Left renal pelvis (tissue), 4 donors: Measurements from ENCODE around the gene ZSCAN5B. TPM values are rescaled to one million over a fixed set of nuclear protein-coding genes. Genes with fewer than 3 reads are reported as not detected.

Source experiments
- DNase-seq, 4 donors: peaks; one replicate each; pipeline ENCODE4 v3.0.0-alpha.2; 2013; ENCODE audit warnings: low read depth in 4 of 4, low spot score in 3 of 4
- polyA plus RNA-seq, 4 donors: library from polyadenylated mRNA; unstranded; fragments of 120-200 nt; gene quantifications; one replicate each; pipeline ENCODE4 v1.2.1, GENCODE V29; 2013; ENCODE audit not compliant: insufficient read length in 4 of 4

Gene ZSCAN5B
- polyA plus RNA-seq, 4 donors = 0.15 TPM; not detected in 3

DNA sequence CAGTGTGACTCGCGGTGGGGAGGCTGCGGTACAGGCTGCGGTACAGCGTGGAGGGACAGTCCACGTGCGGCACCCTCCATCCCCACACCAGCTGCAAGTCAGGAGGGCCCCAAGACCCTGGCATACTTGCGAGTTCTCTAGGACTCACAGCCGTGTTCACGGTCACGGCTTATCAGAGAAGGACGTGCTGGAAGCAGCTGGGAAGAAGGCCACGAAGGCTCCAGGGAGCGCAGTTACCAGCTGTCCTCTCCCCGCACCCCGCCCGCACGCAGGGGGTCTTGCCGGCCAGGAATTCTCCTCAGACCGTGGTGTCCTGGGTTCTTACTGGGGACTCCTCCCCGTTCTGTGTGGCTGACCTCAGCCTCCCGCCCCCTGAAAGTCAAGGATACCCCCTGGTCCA lies 50.3 kb downstream of the ZSCAN5B start:
- no peak for DNase-seq

DNA sequence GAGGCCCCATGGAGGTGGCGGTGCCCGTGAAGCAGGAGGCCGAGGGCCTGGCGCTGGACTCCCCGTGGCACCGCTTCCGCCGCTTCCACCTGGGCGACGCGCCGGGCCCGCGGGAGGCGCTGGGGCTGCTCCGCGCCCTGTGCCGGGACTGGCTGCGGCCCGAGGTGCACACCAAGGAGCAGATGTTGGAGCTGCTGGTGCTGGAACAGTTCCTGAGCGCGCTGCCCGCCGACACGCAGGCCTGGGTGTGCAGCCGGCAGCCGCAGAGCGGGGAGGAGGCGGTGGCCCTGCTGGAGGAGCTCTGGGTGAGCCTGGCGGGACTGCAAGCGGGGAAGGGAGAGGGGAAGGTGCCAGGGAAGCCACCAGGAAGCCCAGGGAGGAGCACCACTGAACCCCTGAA lies 50.7 kb downstream of the ZSCAN5B start:
- no peak for DNase-seq

DNA sequence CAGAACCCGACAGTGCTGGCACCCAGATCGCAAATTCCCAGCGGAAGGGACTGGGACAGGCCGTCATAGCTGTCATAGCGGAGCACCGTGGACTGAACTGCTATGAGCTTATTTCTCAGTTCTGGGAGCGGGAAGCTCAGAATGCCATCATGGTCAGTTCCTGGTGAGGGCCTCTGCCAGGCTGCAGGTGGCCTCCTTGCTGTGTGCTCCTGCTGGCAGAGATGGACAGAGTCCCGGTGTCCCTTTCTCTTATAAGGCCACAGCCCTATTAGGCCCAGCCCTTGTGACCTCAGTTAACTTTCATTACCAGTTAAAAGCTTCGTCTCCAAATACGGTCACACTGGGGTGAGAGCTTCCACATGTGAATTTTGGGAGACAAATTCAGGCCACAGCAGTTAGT lies 51.9 kb downstream of the ZSCAN5B start:
- no peak for DNase-seq

DNA sequence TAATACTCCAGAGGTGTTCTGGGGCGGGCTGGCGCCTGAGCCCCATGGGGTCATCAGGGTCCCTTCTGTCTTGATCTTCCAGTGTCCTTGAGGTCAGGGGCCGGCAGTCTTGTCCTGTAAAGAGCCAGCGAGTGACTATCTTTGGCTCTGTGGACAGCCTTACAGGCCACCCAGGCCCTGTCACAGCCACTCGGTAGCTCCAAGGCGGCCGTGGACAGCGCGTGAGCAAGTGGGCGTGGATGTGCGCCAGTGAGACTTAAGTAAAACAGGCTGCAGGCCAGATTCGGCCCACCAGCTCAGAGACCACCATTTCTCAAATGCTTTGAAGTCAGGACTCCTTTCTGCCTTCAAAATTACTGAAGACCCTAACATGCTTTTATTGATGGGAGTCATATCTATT lies 52.8 kb downstream of the ZSCAN5B start:
- DNase-seq = no peak

DNA sequence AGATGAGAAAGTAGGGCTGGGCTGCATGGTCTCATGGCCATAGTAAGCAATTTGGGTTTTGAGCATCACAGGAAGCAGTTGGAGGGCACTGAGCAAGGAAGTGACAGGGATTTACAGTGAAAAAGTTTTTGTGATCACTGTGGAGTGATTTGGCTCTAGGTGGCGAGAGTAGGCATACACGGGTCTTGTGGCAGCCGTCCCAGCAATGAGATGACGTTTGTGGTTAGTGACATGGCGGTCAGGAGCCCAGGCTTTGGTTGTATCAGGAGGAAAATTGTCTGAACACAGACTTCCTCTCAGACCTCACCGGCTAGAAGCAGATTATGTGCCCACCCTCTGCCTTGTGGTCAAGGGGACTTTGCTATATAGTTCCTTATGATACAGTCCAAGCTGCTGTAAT lies 53.2 kb downstream of the ZSCAN5B start:
- DNase-seq = no peak

DNA sequence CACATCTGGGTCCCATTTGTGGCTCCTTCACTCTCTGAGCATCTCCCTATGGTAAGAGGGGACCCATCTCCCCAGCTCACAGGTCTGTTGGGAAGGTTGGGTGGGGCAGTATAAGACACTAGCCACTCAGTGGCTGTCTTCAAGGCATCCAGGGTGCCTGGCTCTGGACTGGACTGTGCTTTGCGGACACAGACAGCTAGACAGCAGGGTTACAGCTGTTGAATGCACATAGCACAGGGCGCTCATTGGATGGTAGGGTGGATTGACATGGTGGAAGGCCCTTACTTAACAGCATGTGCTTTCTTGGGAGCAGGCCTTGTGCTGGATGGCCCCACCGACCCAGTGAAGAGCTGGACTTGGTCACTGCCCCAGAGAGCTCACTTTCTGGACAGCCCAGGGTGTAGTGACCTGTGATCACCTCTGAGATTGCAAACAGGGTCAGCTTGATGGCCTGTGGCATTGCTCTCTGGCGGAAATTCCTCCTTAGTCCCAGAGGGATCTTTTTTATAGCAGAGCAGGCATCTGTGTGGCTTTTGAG lies 54.6 kb downstream of the ZSCAN5B start:
- no peak for DNase-seq

DNA sequence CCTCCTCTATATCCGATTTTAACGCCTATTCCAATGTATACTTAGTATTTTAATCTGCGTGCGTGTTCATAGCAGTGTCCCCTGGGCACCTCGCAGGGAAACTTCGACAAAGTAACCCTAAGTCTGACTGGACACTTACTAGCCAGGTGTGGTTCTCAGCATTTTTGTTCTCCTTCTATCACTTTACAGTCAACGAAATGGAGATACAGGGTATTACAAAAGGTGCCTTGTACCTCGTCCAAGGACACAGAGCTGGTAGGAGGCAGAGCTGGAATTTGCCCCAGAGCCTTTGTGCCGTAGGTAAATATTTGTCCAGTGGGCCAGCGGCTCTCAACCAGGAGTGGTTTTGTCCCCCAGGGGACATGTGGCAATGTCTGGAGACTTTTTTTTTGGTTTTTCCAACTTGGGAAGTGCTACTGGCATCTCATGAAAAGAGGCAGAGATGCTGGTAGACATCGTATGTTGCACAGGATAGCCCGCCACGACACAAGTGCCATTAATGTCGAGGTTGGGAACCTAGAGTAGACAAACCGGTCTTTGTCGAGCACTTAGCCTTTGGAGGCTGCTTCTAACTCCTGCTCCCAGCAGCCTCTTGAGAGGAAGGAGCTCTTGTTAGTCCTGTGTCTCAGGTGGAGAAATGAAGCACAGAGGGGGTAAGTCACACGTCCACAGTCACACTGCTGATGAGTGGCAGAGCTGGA lies 55.3 kb downstream of the ZSCAN5B start:
- DNase-seq = no peak

DNA sequence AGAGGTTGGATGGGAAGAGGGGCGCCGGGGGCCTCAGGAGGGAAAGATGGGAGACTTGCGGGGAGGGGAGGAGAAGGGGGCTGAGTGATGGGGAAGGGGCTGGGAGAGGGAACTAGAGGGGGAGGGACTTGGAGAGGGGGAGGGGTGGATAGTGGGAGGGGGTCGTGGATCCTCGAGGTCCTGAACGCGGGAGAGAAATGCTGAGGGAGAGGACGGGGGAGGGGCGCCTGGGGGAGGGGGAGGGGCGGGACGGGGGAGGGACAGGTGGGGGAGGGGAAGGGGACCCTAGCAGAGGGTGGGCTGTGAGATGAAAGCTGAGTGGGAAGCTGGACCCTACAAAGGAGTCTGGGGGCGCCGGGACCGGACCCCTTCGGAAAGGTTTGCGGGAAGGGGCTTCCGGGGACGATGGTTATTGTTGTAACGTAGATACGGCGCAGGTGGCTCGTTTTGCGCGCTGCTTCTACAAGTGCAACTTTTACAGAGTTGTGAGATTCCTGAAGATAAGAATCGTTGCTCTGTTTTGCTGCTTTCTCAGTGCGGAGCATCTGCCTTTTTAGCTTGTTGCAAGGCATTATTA lies 56.1 kb downstream of the ZSCAN5B start:
- DNase-seq = no peak

DNA sequence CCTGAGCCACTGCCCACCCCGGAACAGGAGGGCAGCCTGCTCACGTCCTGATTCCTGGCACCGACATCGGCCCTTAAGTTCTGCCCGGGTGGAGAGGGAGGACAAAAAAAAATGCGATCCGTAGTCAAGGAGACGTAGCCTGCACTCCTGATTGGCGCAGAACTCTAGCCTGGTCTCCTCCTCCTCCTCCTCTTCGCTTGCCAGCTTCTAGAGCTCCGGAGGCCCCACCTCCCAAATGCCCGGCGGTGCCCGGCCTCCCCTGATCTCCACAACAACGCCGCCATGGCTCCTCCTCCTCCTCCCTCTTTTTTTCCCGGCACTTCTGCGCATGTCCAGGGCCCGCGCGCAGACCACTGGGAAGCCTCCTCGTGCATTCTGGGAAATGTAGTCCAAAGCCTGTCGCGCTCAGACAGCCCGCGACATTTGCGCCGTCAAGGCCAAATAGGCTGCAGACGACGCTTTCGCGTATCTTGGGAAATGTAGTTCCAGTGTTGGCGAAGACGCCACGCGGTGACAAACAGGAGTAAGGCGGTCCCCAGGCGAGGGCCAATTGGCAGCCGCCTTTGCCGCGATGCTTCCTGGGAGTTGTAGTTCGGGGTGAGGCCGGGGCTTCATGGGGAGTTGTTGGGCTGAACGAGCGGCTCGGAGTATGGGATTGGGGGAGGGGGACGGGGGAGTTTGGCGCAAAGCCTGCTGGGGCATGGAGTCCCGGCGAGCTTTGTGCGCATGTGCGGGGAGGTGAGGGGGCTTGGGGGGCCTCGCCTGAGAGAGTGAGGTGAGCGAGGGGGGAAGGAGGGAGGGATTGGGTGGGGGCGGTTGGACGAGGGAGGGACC lies 56.8 kb downstream of the ZSCAN5B start, which contains the start of gene ZNF444:
Gene ZNF444 (plus strand): TSS at position 705 of the 834 bp plus-strand sequence. CDS start 5,625 bp downstream, outside the sequence.
- DNase-seq = peak; percentile 98 to 99 (median 98)

DNA sequence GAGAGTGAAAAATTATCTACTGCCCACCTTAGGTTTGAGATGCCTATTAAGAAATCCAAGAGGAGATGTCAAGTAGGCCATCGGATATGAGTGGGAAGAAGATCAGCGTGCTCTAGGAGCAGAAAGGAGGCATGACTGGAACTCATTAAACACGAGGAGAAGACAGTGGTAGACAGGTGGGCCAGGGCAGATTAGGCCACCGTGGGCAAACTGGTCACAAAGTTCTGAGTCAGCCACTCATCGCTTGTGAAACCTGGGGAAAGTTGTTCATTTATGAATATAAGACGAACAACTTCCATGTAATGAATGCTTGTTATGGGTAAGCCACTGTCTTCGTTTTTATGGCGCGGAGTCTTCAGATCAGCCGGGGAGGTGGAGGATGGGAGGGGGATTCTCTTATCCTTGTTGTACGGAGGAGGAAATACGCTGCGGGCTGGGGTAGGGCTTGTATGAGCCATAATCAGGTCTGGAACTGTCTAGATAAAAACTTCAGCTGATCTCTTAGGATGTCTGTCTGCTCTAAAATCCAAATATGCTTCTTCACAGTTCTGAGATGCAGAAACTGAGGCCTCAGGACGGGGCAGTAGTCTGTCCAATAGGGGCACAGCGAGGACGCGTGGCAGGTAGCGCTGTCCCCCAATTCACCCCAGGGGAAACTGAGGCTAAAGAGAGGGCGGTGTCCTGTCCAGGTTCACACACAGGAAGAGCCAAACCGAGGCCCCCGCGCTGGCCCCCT lies 57.6 kb downstream of the ZSCAN5B start:
- no peak for DNase-seq

Other genes with a start within 250 kb of the ZSCAN5B start
- gene NLRP8, start 250.0 kb downstream of the ZSCAN5B start, polyA plus RNA-seq = not detected
- not detected for gene NLRP5, start 211.0 kb downstream of the ZSCAN5B start, polyA plus RNA-seq
- gene ZNF787, start 76.5 kb downstream of the ZSCAN5B start, polyA plus RNA-seq = 10 to 100 TPM; 11.1 to 25.0 (median 13.3) TPM
- gene ZNF444, start 56.5 kb downstream of the ZSCAN5B start, polyA plus RNA-seq = 10 to 100 TPM; 19.3 to 43.5 (median 23.5) TPM
- not detected for gene GALP, start 21.8 kb downstream of the ZSCAN5B start, polyA plus RNA-seq
- under 1 TPM in 1 of 4 donors, not detected in 3; 0.14 TPM for gene ZSCAN5C, start 4.5 kb upstream of the ZSCAN5B start, polyA plus RNA-seq
- gene EDDM13, start 75.0 kb upstream of the ZSCAN5B start, polyA plus RNA-seq = 1 to 10 TPM in 3 of 4 donors, under 1 TPM in 1; 0.86 to 3.0 (median 1.5) TPM
- 10 to 100 TPM; 12.3 to 16.7 (median 13.5) TPM for gene ZSCAN5A, start 117.1 kb upstream of the ZSCAN5B start, polyA plus RNA-seq
- 10 to 100 TPM in 2 of 4 donors, 1 to 10 TPM in 2; 6.8 to 13.7 (median 10.3) TPM for gene ZNF582, start 195.8 kb upstream of the ZSCAN5B start, polyA plus RNA-seq
- 10 to 100 TPM in 2 of 4 donors, 1 to 10 TPM in 2; 8.0 to 15.6 (median 9.8) TPM for gene ZNF583, start 206.5 kb upstream of the ZSCAN5B start, polyA plus RNA-seq